Upper lobe of left lung (tissue), 6 donors: ENCODE data around the gene OAS1. TPM values are rescaled to one million over a fixed set of nuclear protein-coding genes. Genes with fewer than 3 reads are reported as not detected.

Source experiments
- ATAC-seq, 2 donors: fragments of 200-7000 bp; cut with Tn5 transposase; one replicate each; pipeline ENCODE4 v1.9.1; 2022; ENCODE audit warnings: mild to moderate bottlenecking in 2 of 2, moderate library complexity in 2 of 2; ENCODE audit not compliant: low FRiP score in 2 of 2
- DNase-seq, 2 donors: peaks; one replicate each; pipeline ENCODE4 v3.0.0-alpha.2; 2019 to 2020
- H3K27ac ChIP-seq, 4 donors: fragments of 200-600 bp; sonication (generic); one replicate each; pipeline ENCODE4 v1.5.1; 2016 to 2019
- H3K27me3 ChIP-seq, 4 donors: fragments of 200-600 bp; sonication (generic); one replicate each; pipeline ENCODE4 v1.5.1; 2017 to 2019
- H3K36me3 ChIP-seq, 4 donors: fragments of 200-600 bp; sonication (generic); one replicate each; pipeline ENCODE4 v1.5.1; 2016 to 2019
- H3K4me1 ChIP-seq, 4 donors: fragments of 200-600 bp; sonication (generic); one replicate each; pipeline ENCODE4 v1.5.1; 2018 to 2019
- H3K4me3 ChIP-seq, 4 donors: fragments of 200-600 bp; sonication (generic); one replicate each; pipeline ENCODE4 v1.5.1; 2017 to 2019; ENCODE audit warnings: mild to moderate bottlenecking in 2 of 4, moderate library complexity in 1 of 4
- H3K9me3 ChIP-seq, 4 donors: fragments of 200-600 bp; sonication (generic); one replicate each; pipeline ENCODE4 v1.5.1; 2018 to 2019
- CTCF ChIP-seq, 6 experiments: fragments of 450-650 bp in 4 of 6; fragments of 200-600 bp in 2 of 6; sonication (generic) in 2 of 6; IDR thresholded peaks; one replicate each; pipeline ENCODE4 v1.5.1; 2016 to 2019; ENCODE audit warnings: antibody characterized with exemption in 6 of 6
- EP300 ChIP-seq, 4 donors: sonication (generic); formaldehyde crosslinking; IDR thresholded peaks; one replicate each; pipeline ENCODE4 v1.5.1; 2017; ENCODE audit warnings: antibody characterized with exemption in 4 of 4, control low read depth in 2 of 4
- POLR2A ChIP-seq, 4 donors: fragments of 450-650 bp; IDR thresholded peaks; one replicate each; pipeline ENCODE4 v1.5.1; 2016 to 2017; ENCODE audit warnings: antibody characterized with exemption in 4 of 4, mild to moderate bottlenecking in 2 of 4
- POLR2AphosphoS5 ChIP-seq, 2 donors: sonication (generic); formaldehyde crosslinking; IDR thresholded peaks; one replicate each; pipeline ENCODE4 v1.5.1; 2017; ENCODE audit warnings: antibody characterized with exemption in 2 of 2
- WGBS, 2 donors: methylation state at CpG; one replicate each; pipeline ENCODE4 v1.1.5; 2017 to 2018; 5-methylcytosine and 5-hydroxymethylcytosine counted together
- total RNA-seq, 6 donors: library from RNA; depleted of rRNA in 4 of 6; stranded (reverse); fragments of >200 nt in 4 of 6; gene quantifications; one replicate each; pipeline versions ENCODE4 v1.1.0 to v1.2.1, GENCODE V29; 2016 to 2021
- donor health status: DM: no; HTN: no; CAD: no; lungs with moderate emphysema.
- donor health status: DM: no; HTN: yes; CAD: no; lungs with severe emphysema.

The OAS1 gene
- total RNA-seq, 6 donors from 2014 or later: 20.1 to 70.6 (median 44.0) TPM

GRCh38 chr12:112887550-112887949, 19.2 kb upstream of the OAS1 start:
- ATAC-seq: peak in 1 of 2 donors; percentile 59
- Histone ChIP-seq H3K27me3 (no peaks in the 10 kb centered on the region), H3K4me1 (no peaks in the 10 kb centered on the region), H3K4me3 (no peak overlapping the region), H3K27ac (no peak overlapping the region), H3K9me3 (peaks cover 0 to 3% (median 0%) of the 10 kb centered on the region in 4 donors), H3K36me3 (no peaks in the 10 kb centered on the region)
- no peak for DNase-seq
- 24 to 40% methylated on average over 2 of the region's 2 CpGs for whole genome bisulfite sequencing, 2 donors
- TF ChIP-seq EP300 (IDR thresholded peaks at IDR 0.05) (no peak), POLR2AphosphoS5 (IDR thresholded peaks at IDR 0.05) (no peak), POLR2A (IDR thresholded peaks at IDR 0.05) (no peak), CTCF (IDR thresholded peaks at IDR 0.05) (no peak)

- WGBS, 2 donors: 78 to 82% methylated on average over 5 to 6 of the region's 6 CpGs
- no peak for TF ChIP-seq POLR2A (IDR thresholded peaks at IDR 0.05)
- no peak for TF ChIP-seq POLR2AphosphoS5 (IDR thresholded peaks at IDR 0.05)
- TF ChIP-seq CTCF (IDR thresholded peaks at IDR 0.05): no peak
- no peak for TF ChIP-seq EP300 (IDR thresholded peaks at IDR 0.05)
- Histone ChIP-seq H3K36me3 (no peaks in the 10 kb centered on the region), H3K27ac (no peak overlapping the region), H3K9me3 (no peaks in the 10 kb centered on the region), H3K27me3 (no peaks in the 10 kb centered on the region), H3K4me1 (no peaks in the 10 kb centered on the region), H3K4me3 (no peak overlapping the region)
- DNase-seq (no peak), ATAC-seq (no peak)
Observed at GRCh38 chr12:112891093-112892024, 15.4 kb upstream of the OAS1 start.

GRCh38 chr12:112892856-112893255, 13.9 kb upstream of the OAS1 start:
- H3K4me3 ChIP-seq: no peak overlapping the region
- DNase-seq (no peak), ATAC-seq (peak in 1 of 2 donors; percentile 16)
- TF ChIP-seq POLR2AphosphoS5 (IDR thresholded peaks at IDR 0.05): no peak
- TF ChIP-seq EP300 (IDR thresholded peaks at IDR 0.05): no peak
- no peak for TF ChIP-seq POLR2A (IDR thresholded peaks at IDR 0.05)
- TF ChIP-seq CTCF (IDR thresholded peaks at IDR 0.05): no peak
- no peaks in the 10 kb centered on the region for H3K4me1 ChIP-seq
- H3K36me3 ChIP-seq: no peaks in the 10 kb centered on the region
- H3K27ac ChIP-seq: no peak overlapping the region
- H3K27me3 ChIP-seq: no peaks in the 10 kb centered on the region
- WGBS, 2 donors: 19 to 20% methylated on average over 2 of the region's 2 CpGs
- H3K9me3 ChIP-seq: no peaks in the 10 kb centered on the region

- TF ChIP-seq POLR2A (IDR thresholded peaks at IDR 0.05): no peak
- no peak for TF ChIP-seq CTCF (IDR thresholded peaks at IDR 0.05)
- no peak for TF ChIP-seq EP300 (IDR thresholded peaks at IDR 0.05)
- no peak for TF ChIP-seq POLR2AphosphoS5 (IDR thresholded peaks at IDR 0.05)
- Histone ChIP-seq H3K36me3 (no peaks in the 10 kb centered on the region), H3K9me3 (no peaks in the 10 kb centered on the region), H3K27ac (no peak overlapping the region), H3K4me1 (no peaks in the 10 kb centered on the region), H3K27me3 (no peaks in the 10 kb centered on the region), H3K4me3 (no peak overlapping the region)
- DNase-seq (no peak), ATAC-seq (no peak)
Observed at GRCh38 chr12:112894128-112894527, 12.6 kb upstream of the OAS1 start.
